ENCODE measurements around the gene CYP39A1.

- TF ChIP-seq CTCF (IDR thresholded peaks at IDR 0.05): no peak
- no peak for TF ChIP-seq EP300 (IDR thresholded peaks at IDR 0.05)
- no peak for TF ChIP-seq POLR2A (IDR thresholded peaks at IDR 0.05)
Observed at GRCh38 chr6:46629691-46630090, 22.9 kb downstream of the CYP39A1 start.

Measured in stomach (tissue), 4 donors.